HEK293T (cell line): ENCODE results near the gene C8B.

ENCODE experiments used
- ARNT ChIP-seq: fragments of 450-650 bp; IDR thresholded peaks from 2 replicates; pipeline ENCODE4 v1.6.1; 2017; ENCODE audit warnings: mild to moderate bottlenecking
- CTBP1 ChIP-seq: fragments of 450-650 bp; IDR thresholded peaks from 2 replicates; pipeline ENCODE4 v1.6.1; 2016; ENCODE audit warnings: borderline replicate concordance
- FOXA1 ChIP-seq: fragments of 450-650 bp; IDR thresholded peaks from 2 replicates; pipeline ENCODE4 v1.6.1; 2016; ENCODE audit warnings: mild to moderate bottlenecking
- FOXK2 ChIP-seq: fragments of 450-650 bp; IDR thresholded peaks from 2 replicates; pipeline ENCODE4 v1.6.1; 2016; ENCODE audit warnings: mild to moderate bottlenecking
- FOXM1 ChIP-seq: fragments of 450-650 bp; IDR thresholded peaks from 2 replicates; pipeline ENCODE4 v1.6.1; 2017; ENCODE audit warnings: mild to moderate bottlenecking, borderline replicate concordance
- HDGF ChIP-seq: fragments of 450-650 bp; IDR thresholded peaks from 2 replicates; pipeline ENCODE4 v1.6.1; 2017; ENCODE audit warnings: antibody characterized with exemption, borderline replicate concordance
- L3MBTL2 ChIP-seq: fragments of 450-650 bp; conservative IDR thresholded peaks from 2 replicates; pipeline ENCODE4 v1.6.1; 2016; ENCODE audit warnings: mild to moderate bottlenecking
- LEF1 ChIP-seq: fragments of 450-650 bp; IDR thresholded peaks from 2 replicates; pipeline ENCODE4 v1.6.1; 2017; ENCODE audit warnings: mild to moderate bottlenecking, borderline replicate concordance
- NFRKB ChIP-seq: fragments of 450-650 bp; IDR thresholded peaks from 2 replicates; pipeline ENCODE4 v1.6.1; 2016; ENCODE audit warnings: mild to moderate bottlenecking, moderate library complexity
- PKNOX1 ChIP-seq: fragments of 450-650 bp; IDR thresholded peaks from 2 replicates; pipeline ENCODE4 v1.6.1; 2016
- SP1 ChIP-seq: fragments of 450-650 bp; IDR thresholded peaks from 2 replicates; pipeline ENCODE4 v1.6.1; 2017
- SUZ12 ChIP-seq: fragments of 450-650 bp; IDR thresholded peaks from 2 replicates; pipeline ENCODE4 v1.6.1; 2016; ENCODE audit warnings: mild to moderate bottlenecking
- TARDBP ChIP-seq: fragments of 450-650 bp; IDR thresholded peaks from 2 replicates; pipeline ENCODE4 v1.6.1; 2016
- ZNF384 ChIP-seq: fragments of 450-650 bp; IDR thresholded peaks from 2 replicates; pipeline ENCODE4 v1.6.1; 2016

GRCh38 chr1:56953386-56953785 is 12.4 kb downstream of the C8B start:
- TF ChIP-seq HDGF = no peak
- no peak for TF ChIP-seq TARDBP
- no peak for TF ChIP-seq ZNF384
- no peak for TF ChIP-seq CTBP1
- TF ChIP-seq ARNT = no peak
- no peak for TF ChIP-seq SUZ12
- no peak for TF ChIP-seq SP1
- no peak for TF ChIP-seq PKNOX1
- TF ChIP-seq FOXM1 = no peak
- TF ChIP-seq L3MBTL2 = no peak
- TF ChIP-seq NFRKB = no peak
- TF ChIP-seq LEF1 = no peak
- no peak for TF ChIP-seq FOXK2
- TF ChIP-seq FOXA1 = no peak
